Activated CD4-positive, alpha-beta T cell treated with anti-CD3 and anti-CD28 coated beads, Interleukin-2, Interleukin-6, amounts not matched to agents 100 ng/mL and 50 ng/mL, durations not matched to agents 16 hours and 8 hours (primary cell): ENCODE data around the gene OOSP2.

ENCODE experiments used
- DNase-seq: peaks from one replicate; pipeline ENCODE4 v3.0.0-alpha.2; 2020

The OOSP2 gene

DNA sequence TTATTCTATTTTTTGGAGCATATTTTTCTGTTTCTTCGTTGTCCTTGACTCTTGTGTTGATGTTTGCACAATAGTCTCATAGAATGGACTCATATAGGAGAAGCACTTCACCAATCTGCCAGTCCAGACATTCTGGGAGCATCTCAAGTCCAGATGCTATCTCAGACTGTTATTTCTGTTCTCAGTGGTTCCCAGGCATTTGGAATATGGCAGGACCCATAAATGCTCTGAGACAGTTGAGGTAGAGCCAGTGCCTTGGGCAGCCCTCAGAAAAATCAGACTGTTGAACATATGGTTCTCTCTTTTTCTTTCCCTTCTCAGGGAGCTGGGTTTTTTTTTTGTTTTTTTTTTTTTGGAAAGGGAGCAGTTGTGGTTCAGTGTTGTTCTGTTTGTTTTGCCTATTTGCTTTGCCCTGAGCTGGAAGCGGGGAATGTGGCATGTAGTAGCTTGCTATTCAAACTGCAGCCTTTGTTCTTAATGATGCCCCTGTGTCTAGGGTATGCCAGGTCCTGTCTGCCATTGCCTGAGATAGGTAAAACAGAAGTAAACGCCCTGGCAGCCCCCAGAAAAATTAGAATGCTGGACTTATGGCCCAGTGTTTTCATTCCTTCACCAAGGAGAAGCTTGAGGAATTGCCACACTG lies 44.5 kb downstream of the OOSP2 start:
- DNase-seq: no peak

GRCh38 chr11:60085909-60086308 lies 45.7 kb downstream of the OOSP2 start:
- no peak for DNase-seq

- no peak for DNase-seq
Measured at GRCh38 chr11:60087239-60087638, 47.0 kb downstream of the OOSP2 start.

GRCh38 chr11:60088364-60088763 lies 48.2 kb downstream of the OOSP2 start, which contains the start of gene MS4A2:
Gene MS4A2 (plus strand): TSS chr11:60088664. CDS start chr11:60088766, 102 bp downstream.
- no peak for DNase-seq

DNA sequence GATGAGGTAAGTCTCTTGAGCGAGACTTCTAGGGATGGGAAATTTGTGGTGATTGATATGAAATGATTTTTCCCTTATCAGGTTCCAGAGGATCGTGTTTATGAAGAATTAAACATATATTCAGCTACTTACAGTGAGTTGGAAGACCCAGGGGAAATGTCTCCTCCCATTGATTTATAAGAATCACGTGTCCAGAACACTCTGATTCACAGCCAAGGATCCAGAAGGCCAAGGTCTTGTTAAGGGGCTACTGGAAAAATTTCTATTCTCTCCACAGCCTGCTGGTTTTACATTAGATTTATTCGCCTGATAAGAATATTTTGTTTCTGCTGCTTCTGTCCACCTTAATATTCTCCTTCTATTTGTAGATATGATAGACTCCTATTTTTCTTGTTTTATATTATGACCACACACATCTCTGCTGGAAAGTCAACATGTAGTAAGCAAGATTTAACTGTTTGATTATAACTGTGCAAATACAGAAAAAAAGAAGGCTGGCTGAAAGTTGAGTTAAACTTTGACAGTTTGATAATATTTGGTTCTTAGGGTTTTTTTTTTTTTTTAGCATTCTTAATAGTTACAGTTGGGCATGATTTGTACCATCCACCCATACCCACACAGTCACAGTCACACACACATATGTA lies 55.4 kb downstream of the OOSP2 start:
- DNase-seq: no peak

DNA sequence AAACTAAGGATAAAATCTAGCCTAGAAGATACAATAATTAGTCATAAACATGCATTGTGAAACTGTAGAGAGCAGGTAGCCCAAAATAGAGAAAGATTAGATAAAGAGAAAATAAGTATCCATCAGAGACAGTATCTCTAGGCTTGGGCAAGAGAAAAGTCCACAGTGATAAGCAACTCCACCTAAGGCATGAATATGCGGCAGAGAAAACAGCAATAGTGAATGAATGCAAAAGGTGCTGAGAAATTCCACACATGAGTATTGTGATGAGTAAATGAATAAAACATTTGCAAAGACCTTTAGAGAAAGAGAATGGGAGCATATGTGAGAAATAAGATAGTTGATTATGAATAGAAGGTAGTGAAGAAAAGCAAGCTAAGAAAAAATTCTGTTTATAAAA lies 57.0 kb downstream of the OOSP2 start:
- no peak for DNase-seq
